Peyer's patch (tissue), 4 donors: ENCODE results near the gene MMAA. TPM values are rescaled to one million over a fixed set of nuclear protein-coding genes. Genes with fewer than 3 reads are reported as not detected.

ENCODE experiments used
- DNase-seq, 3 donors: peaks; one replicate each; pipeline ENCODE4 v3.0.0-alpha.2; 2017 to 2019
- H3K27ac ChIP-seq, 4 donors: fragments of 200-600 bp; sonication (generic); one replicate each; pipeline ENCODE4 v1.5.1; 2016 to 2019
- H3K27me3 ChIP-seq, 2 donors: fragments of 200-600 bp; sonication (generic); one replicate each; pipeline ENCODE4 v1.5.1; 2019
- H3K36me3 ChIP-seq, 3 donors: fragments of 200-600 bp; sonication (generic); one replicate each; pipeline ENCODE4 v1.5.1; 2016 to 2019
- H3K4me1 ChIP-seq, 4 donors: fragments of 200-600 bp; sonication (generic); one replicate each; pipeline ENCODE4 v1.5.1; 2016 to 2019
- H3K4me3 ChIP-seq, 4 donors: fragments of 200-600 bp; sonication (generic); 1 replicate in 3 of 4; 2 replicates in 1 of 4; pipeline ENCODE4 v1.5.1; 2016 to 2019; ENCODE audit warnings: mild to moderate bottlenecking in 1 of 4
- H3K9me3 ChIP-seq, 4 donors: fragments of 200-600 bp; sonication (generic); one replicate each; pipeline ENCODE4 v1.5.1; 2016 to 2019; ENCODE audit warnings: mild to moderate bottlenecking in 1 of 4
- POLR2A ChIP-seq, 2 donors: fragments of 450-650 bp; IDR thresholded peaks; one replicate each; pipeline ENCODE4 v1.5.1; 2017; ENCODE audit warnings: antibody characterized with exemption in 2 of 2, mild to moderate bottlenecking in 2 of 2, moderate library complexity in 2 of 2
- total RNA-seq, 4 donors: library from RNA; depleted of rRNA; stranded (reverse); fragments of >200 nt; gene quantifications; one replicate each; pipeline ENCODE4 v1.1.0, GENCODE V29; 2016
- TF ChIP-seq, protein P1 (sequence below), 6 experiments: fragments of 450-650 bp in 4 of 6; fragments of 200-600 bp in 2 of 6; sonication (generic) in 1 of 6; IDR thresholded peaks; one replicate each; pipeline ENCODE4 v1.5.1; 2017 to 2019; ENCODE audit warnings: antibody characterized with exemption in 6 of 6, mild to moderate bottlenecking in 3 of 6, moderate library complexity in 1 of 6

The MMAA gene
- total RNA-seq, 4 donors from 2014 or later: 8.3 to 11.6 (median 9.0) TPM

DNA sequence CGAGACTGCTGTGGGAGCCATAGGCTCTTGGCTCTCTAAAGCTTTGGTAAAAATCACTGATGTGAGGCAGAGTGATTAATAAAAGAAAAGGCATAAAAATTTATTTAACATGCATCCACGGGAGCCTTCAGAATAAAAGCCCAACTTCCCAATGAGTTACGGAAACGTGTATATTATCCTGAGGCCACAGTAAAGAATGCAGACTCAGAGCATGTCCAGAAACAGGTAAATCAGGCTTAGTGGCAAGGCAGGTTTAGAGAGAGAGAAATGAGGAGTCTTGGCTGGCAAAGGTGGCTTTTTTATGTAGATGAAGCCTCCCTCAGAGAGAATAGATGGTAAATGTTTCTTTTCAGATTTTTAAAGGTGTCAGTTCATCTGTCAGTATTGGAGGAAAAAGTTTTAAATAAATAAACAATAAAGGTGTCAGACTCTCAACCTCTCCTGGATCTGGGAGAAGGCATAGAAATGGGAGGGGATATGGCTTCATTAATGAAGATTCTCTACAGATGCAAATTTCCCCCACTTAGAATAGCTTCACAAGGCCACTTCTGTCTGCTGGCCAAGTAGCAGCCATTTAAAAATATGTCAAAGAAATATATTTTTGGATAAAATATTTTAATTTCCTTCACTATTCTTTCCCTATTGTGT is 84.8 kb downstream of the MMAA start:
- TF ChIP-seq, protein P1, sequence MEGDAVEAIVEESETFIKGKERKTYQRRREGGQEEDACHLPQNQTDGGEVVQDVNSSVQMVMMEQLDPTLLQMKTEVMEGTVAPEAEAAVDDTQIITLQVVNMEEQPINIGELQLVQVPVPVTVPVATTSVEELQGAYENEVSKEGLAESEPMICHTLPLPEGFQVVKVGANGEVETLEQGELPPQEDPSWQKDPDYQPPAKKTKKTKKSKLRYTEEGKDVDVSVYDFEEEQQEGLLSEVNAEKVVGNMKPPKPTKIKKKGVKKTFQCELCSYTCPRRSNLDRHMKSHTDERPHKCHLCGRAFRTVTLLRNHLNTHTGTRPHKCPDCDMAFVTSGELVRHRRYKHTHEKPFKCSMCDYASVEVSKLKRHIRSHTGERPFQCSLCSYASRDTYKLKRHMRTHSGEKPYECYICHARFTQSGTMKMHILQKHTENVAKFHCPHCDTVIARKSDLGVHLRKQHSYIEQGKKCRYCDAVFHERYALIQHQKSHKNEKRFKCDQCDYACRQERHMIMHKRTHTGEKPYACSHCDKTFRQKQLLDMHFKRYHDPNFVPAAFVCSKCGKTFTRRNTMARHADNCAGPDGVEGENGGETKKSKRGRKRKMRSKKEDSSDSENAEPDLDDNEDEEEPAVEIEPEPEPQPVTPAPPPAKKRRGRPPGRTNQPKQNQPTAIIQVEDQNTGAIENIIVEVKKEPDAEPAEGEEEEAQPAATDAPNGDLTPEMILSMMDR (IDR thresholded peaks at IDR 0.05): no peak
- no peak for TF ChIP-seq POLR2A (IDR thresholded peaks at IDR 0.05)
- Histone ChIP-seq H3K4me3 (no peak overlapping the region), H3K4me1 (no peaks in the 10 kb centered on the region), H3K9me3 (no peaks in the 10 kb centered on the region), H3K36me3 (no peaks in the 10 kb centered on the region), H3K27ac (no peak overlapping the region), H3K27me3 (no peaks in the 10 kb centered on the region)
- no peak for DNase-seq

DNA sequence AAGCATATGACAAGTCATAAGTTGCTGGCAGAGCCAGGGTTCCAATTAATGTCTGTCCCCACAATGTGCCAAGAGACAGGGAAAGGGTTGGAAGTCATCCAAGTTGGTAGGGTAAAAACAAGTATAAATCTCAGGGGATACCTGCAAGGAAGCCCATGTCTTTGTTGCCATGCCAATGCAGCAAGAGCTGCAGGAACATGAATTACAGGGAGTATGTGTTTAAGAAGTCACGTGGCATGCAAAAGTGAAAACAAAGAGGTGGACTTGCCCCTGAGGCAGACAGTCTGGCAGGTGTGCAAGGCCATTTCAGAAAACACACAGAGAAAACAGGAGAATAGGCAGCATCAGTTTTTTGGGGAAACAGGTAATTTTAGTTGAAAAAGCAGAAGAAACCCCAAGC is 90.2 kb downstream of the MMAA start:
- Histone ChIP-seq H3K27me3 (no peaks in the 10 kb centered on the region), H3K4me1 (no peaks in the 10 kb centered on the region), H3K36me3 (no peaks in the 10 kb centered on the region), H3K27ac (no peak overlapping the region), H3K9me3 (peaks cover 0 to 8% (median 0%) of the 10 kb centered on the region in 4 donors), H3K4me3 (no peak overlapping the region)
- DNase-seq: no peak
- TF ChIP-seq, protein P1 (IDR thresholded peaks at IDR 0.05): no peak
- no peak for TF ChIP-seq POLR2A (IDR thresholded peaks at IDR 0.05)

Other genes with a start within 250 kb of the MMAA start
- gene SMAD1, start 137.5 kb upstream of the MMAA start, total RNA-seq: 10 to 100 TPM; 29.7 to 49.0 (median 43.4) TPM
- gene C4orf51, start 60.8 kb downstream of the MMAA start, total RNA-seq: not detected